Fibroblast of lung (primary cell): ENCODE results near the gene VGLL1. TPM values are rescaled to one million over a fixed set of nuclear protein-coding genes. Genes with fewer than 3 reads are reported as not detected.

Source experiments
- DNase-seq, 2 donors: peaks; one replicate each; pipeline versions ENCODE4 v3.0.0 to v3.0.0-alpha.2; 2010; ENCODE audit warnings: low read depth in 2 of 2
- H2AFZ ChIP-seq: 2 replicates; pipeline ENCODE4 v1.5.1; 2012; ENCODE audit warnings: low read length, control low read depth, inconsistent platforms
- H3K27ac ChIP-seq: 2 replicates; pipeline ENCODE4 v1.5.1; 2011; ENCODE audit warnings: low read length, control low read depth; ENCODE audit not compliant: insufficient read depth
- H3K27me3 ChIP-seq: 2 replicates; pipeline ENCODE4 v1.5.1; 2011; ENCODE audit warnings: mild to moderate bottlenecking, low read length; ENCODE audit not compliant: control insufficient read depth, insufficient read depth
- H3K36me3 ChIP-seq: 2 replicates; pipeline ENCODE4 v1.5.1; 2011; ENCODE audit warnings: low read length; ENCODE audit not compliant: control insufficient read depth, insufficient read depth
- H3K4me1 ChIP-seq: 2 replicates; pipeline ENCODE4 v1.5.1; 2011; ENCODE audit warnings: low read length; ENCODE audit not compliant: control insufficient read depth, insufficient read depth; ENCODE audit errors: extremely low read depth
- H3K4me2 ChIP-seq: 2 replicates; pipeline ENCODE4 v1.5.1; 2011; ENCODE audit warnings: low read length, control low read depth; ENCODE audit not compliant: insufficient read depth; ENCODE audit errors: extremely low read depth
- H3K4me3 ChIP-seq, 4 experiments: fragments of 200-600 bp in 1 of 4; sonication (generic) in 1 of 4; replicated peaks in 1 of 4; 2 replicates each; pipeline ENCODE4 v1.5.1; 2011 to 2016; ENCODE audit warnings: low read length in 4 of 4, low read depth in 3 of 4, mild to moderate bottlenecking in 3 of 4, control low read depth in 2 of 4, inconsistent platforms in 1 of 4, mixed read lengths in 1 of 4; ENCODE audit not compliant: insufficient read depth in 1 of 4; ENCODE audit errors: control extremely low read depth in 1 of 4
- H3K79me2 ChIP-seq: 2 replicates; pipeline ENCODE4 v1.5.1; 2012; ENCODE audit warnings: mild to moderate bottlenecking, low read length, inconsistent platforms; ENCODE audit not compliant: control insufficient read depth, insufficient read depth
- H3K9ac ChIP-seq: 2 replicates; pipeline ENCODE4 v1.5.1; 2011; ENCODE audit warnings: mild to moderate bottlenecking, low read length, control low read depth; ENCODE audit not compliant: insufficient read depth
- H3K9me3 ChIP-seq: 2 replicates; pipeline ENCODE4 v1.5.1; 2012; ENCODE audit warnings: low read depth, low read length; ENCODE audit not compliant: control insufficient read depth, insufficient read depth
- H4K20me1 ChIP-seq: 2 replicates; pipeline ENCODE4 v1.5.1; 2011; ENCODE audit warnings: low read length; ENCODE audit not compliant: control insufficient read depth, insufficient read depth; ENCODE audit errors: extremely low read depth
- EZH2 ChIP-seq: IDR thresholded peaks from 2 replicates; pipeline ENCODE4 v1.5.1; 2012; ENCODE audit warnings: low read length, control low read depth, mild to moderate bottlenecking; ENCODE audit errors: missing control alignments
- polyA plus RNA-seq, 2 donors: library from polyadenylated mRNA; depleted of rRNA in 1 of 2; stranded (reverse) in 1 of 2; unstranded in 1 of 2; fragments of >200 nt; gene quantifications; 2 replicates each; pipeline ENCODE4 v1.2.1, GENCODE V29; 2011 to 2012; ENCODE audit warnings: missing spikeins in 1 of 2
- total RNA-seq: library from RNA; depleted of rRNA; stranded (reverse); fragments of >200 nt; gene quantifications from 2 replicates; pipeline ENCODE4 v1.2.1, GENCODE V29; 2014
- TF ChIP-seq, protein P1 (sequence below), 2 donors: IDR thresholded peaks in 1 of 2; conservative IDR thresholded peaks in 1 of 2; 1 replicate in 1 of 2; 2 replicates in 1 of 2; pipeline ENCODE4 v1.5.1; 2011 to 2012; ENCODE audit warnings: low read length in 2 of 2, control low read depth in 1 of 2, inconsistent platforms in 1 of 2, low read depth in 1 of 2, mild to moderate bottlenecking in 1 of 2

VGLL1 gene
- total and polyA plus RNA-seq, 2 donors (not counting 1 experiment from before 2014, with no cell fraction given) = not detected

DNA sequence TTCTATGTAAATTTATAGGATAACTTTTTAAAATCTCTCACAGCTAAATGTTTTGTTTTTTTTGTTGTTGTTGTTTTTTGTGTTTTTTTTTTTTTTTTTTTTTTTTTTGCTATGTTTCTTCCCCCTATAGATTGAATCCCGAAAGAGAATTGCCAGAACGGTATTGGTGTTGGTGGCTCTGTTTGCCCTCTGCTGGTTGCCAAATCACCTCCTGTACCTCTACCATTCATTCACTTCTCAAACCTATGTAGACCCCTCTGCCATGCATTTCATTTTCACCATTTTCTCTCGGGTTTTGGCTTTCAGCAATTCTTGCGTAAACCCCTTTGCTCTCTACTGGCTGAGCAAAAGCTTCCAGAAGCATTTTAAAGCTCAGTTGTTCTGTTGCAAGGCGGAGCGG lies 40.2 kb upstream of the VGLL1 start:
- Histone ChIP-seq H3K9ac (no peak overlapping the region), H4K20me1 (no peaks in the 10 kb centered on the region), H3K9me3 (no peaks in the 10 kb centered on the region), H3K4me1 (no peaks in the 10 kb centered on the region), H3K27me3 (no peaks in the 10 kb centered on the region), H3K4me2 (no peak overlapping the region), H2AFZ (no peak overlapping the region), H3K79me2 (no peaks in the 10 kb centered on the region), H3K36me3 (no peaks in the 10 kb centered on the region), H3K4me3 (no peak overlapping the region), H3K27ac (no peak overlapping the region)
- no peak for DNase-seq
- TF ChIP-seq, protein P1, sequence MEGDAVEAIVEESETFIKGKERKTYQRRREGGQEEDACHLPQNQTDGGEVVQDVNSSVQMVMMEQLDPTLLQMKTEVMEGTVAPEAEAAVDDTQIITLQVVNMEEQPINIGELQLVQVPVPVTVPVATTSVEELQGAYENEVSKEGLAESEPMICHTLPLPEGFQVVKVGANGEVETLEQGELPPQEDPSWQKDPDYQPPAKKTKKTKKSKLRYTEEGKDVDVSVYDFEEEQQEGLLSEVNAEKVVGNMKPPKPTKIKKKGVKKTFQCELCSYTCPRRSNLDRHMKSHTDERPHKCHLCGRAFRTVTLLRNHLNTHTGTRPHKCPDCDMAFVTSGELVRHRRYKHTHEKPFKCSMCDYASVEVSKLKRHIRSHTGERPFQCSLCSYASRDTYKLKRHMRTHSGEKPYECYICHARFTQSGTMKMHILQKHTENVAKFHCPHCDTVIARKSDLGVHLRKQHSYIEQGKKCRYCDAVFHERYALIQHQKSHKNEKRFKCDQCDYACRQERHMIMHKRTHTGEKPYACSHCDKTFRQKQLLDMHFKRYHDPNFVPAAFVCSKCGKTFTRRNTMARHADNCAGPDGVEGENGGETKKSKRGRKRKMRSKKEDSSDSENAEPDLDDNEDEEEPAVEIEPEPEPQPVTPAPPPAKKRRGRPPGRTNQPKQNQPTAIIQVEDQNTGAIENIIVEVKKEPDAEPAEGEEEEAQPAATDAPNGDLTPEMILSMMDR (conservative IDR thresholded peaks at IDR 0.05 in 1 of 2, IDR thresholded peaks at IDR 0.05 in 1 of 2; ENCODE audit: low read depth in 1 of 2, low read length in 2 of 2) = no peak
- no peak for TF ChIP-seq EZH2

DNA sequence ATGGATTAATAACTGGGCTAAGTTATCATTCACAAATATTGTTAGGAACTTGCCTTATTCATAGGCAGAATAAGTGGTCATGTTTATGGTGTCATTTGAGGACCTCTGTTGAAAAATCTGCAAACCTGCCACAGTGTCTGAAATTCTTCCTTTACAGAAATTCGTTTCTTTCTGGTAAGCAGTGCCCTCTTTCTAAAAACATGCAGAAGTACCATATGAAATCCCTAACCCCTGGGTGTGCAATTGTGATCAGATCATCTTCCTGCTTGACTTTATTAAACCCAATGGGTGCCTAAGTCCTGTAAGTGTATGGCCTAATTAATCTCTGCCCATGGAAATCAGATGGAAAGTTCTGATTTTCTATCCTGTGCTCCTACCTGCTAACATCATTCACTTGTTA lies 39.0 kb upstream of the VGLL1 start:
- H3K79me2 ChIP-seq = no peaks in the 10 kb centered on the region
- no peaks in the 10 kb centered on the region for H3K36me3 ChIP-seq
- H4K20me1 ChIP-seq = no peaks in the 10 kb centered on the region
- no peaks in the 10 kb centered on the region for H3K27me3 ChIP-seq
- no peak for DNase-seq
- no peak overlapping the region for H2AFZ ChIP-seq
- H3K4me3 ChIP-seq = no peak overlapping the region
- H3K4me1 ChIP-seq = no peaks in the 10 kb centered on the region
- no peak overlapping the region for H3K4me2 ChIP-seq
- no peak overlapping the region for H3K9ac ChIP-seq
- TF ChIP-seq, protein P1 (conservative IDR thresholded peaks at IDR 0.05 in 1 of 2, IDR thresholded peaks at IDR 0.05 in 1 of 2; ENCODE audit: low read depth in 1 of 2, low read length in 2 of 2) = no peak
- no peak for TF ChIP-seq EZH2
- no peaks in the 10 kb centered on the region for H3K9me3 ChIP-seq
- H3K27ac ChIP-seq = no peak overlapping the region

DNA sequence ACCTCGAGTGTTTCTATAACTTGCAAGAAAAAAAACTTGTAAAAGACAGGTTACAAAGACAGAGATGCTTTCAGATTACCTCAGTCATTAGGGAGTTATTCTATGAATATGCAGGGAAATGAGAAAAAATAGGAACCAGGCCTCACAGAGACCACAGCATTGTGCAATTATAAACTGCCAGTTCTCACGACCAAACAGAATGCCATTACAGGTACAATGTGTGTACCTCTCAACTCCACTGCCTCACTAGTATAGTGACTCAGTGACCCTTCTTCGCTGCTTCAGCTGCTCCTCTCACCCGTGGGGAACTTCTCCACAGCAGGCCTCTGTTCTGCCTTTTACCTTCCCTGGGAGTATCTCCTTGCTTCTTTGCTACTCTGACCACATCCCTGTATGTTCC lies 37.0 kb upstream of the VGLL1 start:
- H3K27me3 ChIP-seq = no peaks in the 10 kb centered on the region
- H3K4me2 ChIP-seq = no peak overlapping the region

More for the DNA sequence above, 37.0 kb upstream of the VGLL1 start:
- Histone ChIP-seq H3K4me1 (no peaks in the 10 kb centered on the region), H3K79me2 (peaks cover 6% of the 10 kb centered on the region), H4K20me1 (no peaks in the 10 kb centered on the region), H3K36me3 (no peaks in the 10 kb centered on the region), H3K9ac (no peak overlapping the region), H3K9me3 (no peaks in the 10 kb centered on the region), H2AFZ (no peak overlapping the region), H3K4me3 (no peak overlapping the region), H3K27ac (no peak overlapping the region)
- TF ChIP-seq, protein P1 (conservative IDR thresholded peaks at IDR 0.05 in 1 of 2, IDR thresholded peaks at IDR 0.05 in 1 of 2; ENCODE audit: low read depth in 1 of 2, low read length in 2 of 2) = no peak
- no peak for TF ChIP-seq EZH2
- DNase-seq = no peak
